HG02938 (cell line): ENCODE measurements around the gene PI4KA.
"Not testable (repeated sequence)": the region's sequence is repeated elsewhere in the genome, so short reads cannot be mapped to it uniquely, and the experiment has no call there.

ENCODE experiments used
- ATAC-seq: cut with Tn5 transposase; IDR thresholded peaks from one replicate; pipeline ENCODE4 v1.9.1; 2021; ENCODE audit warnings: mild to moderate bottlenecking, moderate library complexity; ENCODE audit not compliant: unreplicated experiment

Gene PI4KA

GRCh38 chr22:20779014-20779817 lies 79.4 kb downstream of the PI4KA start:
- ATAC-seq = no peak

GRCh38 chr22:20777420-20778177 lies 81.0 kb downstream of the PI4KA start:
- ATAC-seq = no peak

- ATAC-seq = no peak
Measured at GRCh38 chr22:20776624-20777405, 81.8 kb downstream of the PI4KA start.

GRCh38 chr22:20775342-20775895 lies 83.2 kb downstream of the PI4KA start:
- no peak for ATAC-seq

- no peak for ATAC-seq
Measured at GRCh38 chr22:20774882-20775281, 83.7 kb downstream of the PI4KA start.

GRCh38 chr22:20773793-20774212 lies 84.8 kb downstream of the PI4KA start, which contains the start of gene SERPIND1:
TSS of gene SERPIND1 (plus strand) at chr22:20774113. CDS start at chr22:20779313, 5,200 bp downstream.
- no peak for ATAC-seq

GRCh38 chr22:20771918-20772625 lies 86.5 kb downstream of the PI4KA start:
- ATAC-seq = no peak

GRCh38 chr22:20769496-20769826 lies 89.2 kb downstream of the PI4KA start:
- not testable (repeated sequence) for ATAC-seq

- no peak for ATAC-seq
Measured at GRCh38 chr22:20766530-20766929, 92.1 kb downstream of the PI4KA start.

DNA sequence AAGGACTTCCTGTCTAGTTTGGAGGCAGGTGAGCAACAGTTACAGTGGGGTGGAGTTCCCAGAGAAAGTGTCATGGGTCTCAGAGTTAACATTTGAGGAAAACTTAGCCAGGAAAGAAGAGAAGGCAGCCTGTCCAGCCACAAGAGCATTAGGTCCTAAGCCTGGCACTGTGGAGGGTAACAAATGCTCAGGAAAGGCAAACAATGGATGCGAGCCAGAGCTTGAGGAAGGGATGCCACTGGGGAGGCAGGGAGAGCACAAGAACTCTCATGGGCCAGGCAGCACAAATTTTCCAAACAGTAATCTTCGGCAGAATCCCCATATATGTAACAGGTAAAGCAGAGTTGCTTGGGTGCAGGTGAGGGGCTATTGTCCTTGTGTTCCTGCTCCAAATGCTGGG lies 92.7 kb downstream of the PI4KA start:
- no peak for ATAC-seq

GRCh38 chr22:20764729-20765128 lies 93.9 kb downstream of the PI4KA start:
- ATAC-seq = no peak

DNA sequence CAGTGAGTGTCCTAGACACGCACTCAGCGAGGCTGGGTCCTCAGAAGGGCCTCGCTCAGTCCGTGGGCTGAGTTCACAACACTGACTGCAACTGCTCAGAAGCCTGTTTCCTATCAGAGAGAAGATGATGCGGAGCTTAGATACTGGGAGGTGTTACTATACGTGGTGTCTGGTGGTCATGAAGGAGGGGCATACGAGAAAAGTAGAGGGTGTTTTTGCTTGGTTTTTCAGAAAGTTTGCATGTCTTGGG lies 94.2 kb downstream of the PI4KA start:
- no peak for ATAC-seq

- ATAC-seq = no peak
Measured at GRCh38 chr22:20763630-20764470, 94.8 kb downstream of the PI4KA start.

- ATAC-seq = no peak
Measured at GRCh38 chr22:20762233-20762796, 96.3 kb downstream of the PI4KA start.

GRCh38 chr22:20761536-20761935 lies 97.1 kb downstream of the PI4KA start:
- ATAC-seq = no peak

GRCh38 chr22:20760084-20760483 lies 98.5 kb downstream of the PI4KA start:
- ATAC-seq = no peak

DNA sequence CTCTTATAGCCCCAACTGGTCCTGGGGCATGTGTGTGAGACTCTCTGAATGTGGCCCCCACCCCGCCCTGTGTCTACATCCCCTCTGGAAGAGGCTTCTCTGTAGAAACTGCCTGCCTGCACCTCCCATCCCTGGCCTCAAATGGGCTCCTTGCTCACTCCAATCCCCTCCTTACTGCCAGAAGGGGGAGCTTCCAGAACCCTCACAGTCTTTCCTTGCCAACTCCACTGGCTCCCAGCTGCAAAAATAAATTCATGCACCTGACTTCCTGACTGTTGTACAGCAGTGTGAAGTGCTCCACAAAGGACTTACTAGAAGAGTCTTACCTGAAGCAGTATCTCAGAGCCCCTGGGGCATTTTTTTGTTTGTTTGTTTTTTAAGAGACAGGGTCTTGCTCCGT lies 99.9 kb downstream of the PI4KA start:
- no peak for ATAC-seq

- ATAC-seq = no peak
Measured at GRCh38 chr22:20756846-20757245, 101.8 kb downstream of the PI4KA start.

DNA sequence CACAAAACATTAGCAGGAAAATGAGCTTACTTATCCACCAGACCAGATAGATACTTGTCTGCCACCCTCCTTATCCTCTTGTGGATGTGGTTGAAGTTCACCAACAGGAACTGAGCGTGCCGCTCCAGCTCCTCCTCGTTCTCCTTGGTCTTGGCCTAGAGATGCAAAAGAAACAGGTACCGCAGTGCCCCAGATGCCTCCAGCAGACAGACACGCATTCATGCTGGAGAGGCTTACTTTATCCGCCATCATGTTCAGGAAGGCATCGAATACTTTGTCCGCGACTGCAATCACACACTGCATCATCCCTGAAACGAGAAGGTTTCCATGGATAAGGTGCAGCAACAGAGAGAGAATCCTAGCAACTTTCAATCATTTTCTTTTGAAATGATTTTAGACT lies 105.7 kb downstream of the PI4KA start:
- ATAC-seq = no peak
